GM23248 (cell line): ENCODE results near the gene RPRD1B.

Experiments used
- EZH2 ChIP-seq: fragments of 200-600 bp; sonication (generic); IDR thresholded peaks from 2 replicates; pipeline ENCODE4 v1.6.1; 2018; ENCODE audit warnings: antibody characterized with exemption, mild to moderate bottlenecking; ENCODE audit not compliant: insufficient read depth, poor library complexity, severe bottlenecking
- EZH2phosphoT487 ChIP-seq: fragments of 200-600 bp; sonication (generic); IDR thresholded peaks from 2 replicates; pipeline ENCODE4 v1.6.1; 2018; ENCODE audit warnings: antibody characterized with exemption, moderate library complexity, mild to moderate bottlenecking, low read depth; ENCODE audit not compliant: insufficient read depth

GRCh38 chr20:38126932-38127621 is 93.5 kb downstream of the RPRD1B start:
- TF ChIP-seq EZH2phosphoT487: no peak
- TF ChIP-seq EZH2: no peak
